GM15510 (cell line): ENCODE results near the gene TBX15.

Experiments
- POLR2A ChIP-seq: IDR thresholded peaks from 3 replicates; pipeline ENCODE4 v1.6.1; 2011; ENCODE audit warnings: borderline replicate concordance; ENCODE audit not compliant: insufficient read length; ENCODE audit errors: extremely low read depth

Gene TBX15

GRCh38 chr1:118940957-118941356 is 47.2 kb downstream of the TBX15 start:
- no peak for TF ChIP-seq POLR2A

- TF ChIP-seq POLR2A: no peak
Observed at GRCh38 chr1:118937413-118938072, 50.6 kb downstream of the TBX15 start.

- no peak for TF ChIP-seq POLR2A
Observed at GRCh38 chr1:118934706-118935105, 53.4 kb downstream of the TBX15 start.

GRCh38 chr1:118933051-118933781 is 54.9 kb downstream of the TBX15 start:
- TF ChIP-seq POLR2A: no peak

GRCh38 chr1:118931876-118932275 is 56.3 kb downstream of the TBX15 start:
- no peak for TF ChIP-seq POLR2A

GRCh38 chr1:118928739-118929554 is 59.2 kb downstream of the TBX15 start:
- TF ChIP-seq POLR2A: no peak

- no peak for TF ChIP-seq POLR2A
Observed at GRCh38 chr1:118927427-118928187, 60.5 kb downstream of the TBX15 start.

GRCh38 chr1:118926261-118926660 is 61.9 kb downstream of the TBX15 start:
- no peak for TF ChIP-seq POLR2A

- TF ChIP-seq POLR2A: no peak
Observed at GRCh38 chr1:118925651-118926050, 62.5 kb downstream of the TBX15 start.

GRCh38 chr1:118923319-118923718 is 64.8 kb downstream of the TBX15 start:
- TF ChIP-seq POLR2A: no peak

GRCh38 chr1:118921994-118922393 is 66.1 kb downstream of the TBX15 start:
- TF ChIP-seq POLR2A: no peak

- TF ChIP-seq POLR2A: no peak
Observed at GRCh38 chr1:118920124-118920717, 67.9 kb downstream of the TBX15 start.

GRCh38 chr1:118918940-118919259 is 69.2 kb downstream of the TBX15 start:
- no peak for TF ChIP-seq POLR2A

GRCh38 chr1:118918230-118918939 is 69.8 kb downstream of the TBX15 start:
- no peak for TF ChIP-seq POLR2A

GRCh38 chr1:118914379-118915161 is 73.6 kb downstream of the TBX15 start:
- TF ChIP-seq POLR2A: no peak
